SK-N-SH treated with all-trans-retinoic acid at 6 μM for 48 hours (cell line): Measurements from ENCODE around the gene AOPEP.

Experiments
- ARNTL ChIP-seq: fragments of 450-650 bp; formaldehyde crosslinking; IDR thresholded peaks from 2 replicates; pipeline ENCODE4 v1.5.0; 2020; ENCODE audit warnings: low read depth, mild to moderate bottlenecking, moderate library complexity, borderline replicate concordance
- CSRNP3 ChIP-seq: fragments of 250-450 bp; sonication (Bioruptor Pico); IDR thresholded peaks from 2 replicates; pipeline ENCODE4 v1.5.1; 2021; ENCODE audit warnings: mild to moderate bottlenecking, moderate library complexity
- GLIS3 ChIP-seq: fragments of 250-450 bp; sonication (Bioruptor Pico); IDR thresholded peaks from 2 replicates; pipeline ENCODE4 v1.5.0; 2020; ENCODE audit warnings: mild to moderate bottlenecking, moderate library complexity
- TOX ChIP-seq: fragments of 250-450 bp; sonication (Bioruptor Pico); IDR thresholded peaks from 2 replicates; pipeline ENCODE4 v1.8.0; 2021; ENCODE audit warnings: mild to moderate bottlenecking, moderate library complexity, borderline replicate concordance
- ZNF8 ChIP-seq: fragments of 450-650 bp; formaldehyde crosslinking; IDR thresholded peaks from 2 replicates; pipeline ENCODE4 v1.5.0; 2020; ENCODE audit warnings: mild to moderate bottlenecking, moderate library complexity

- TF ChIP-seq GLIS3 (CRISPR knock-in tag), result no peak
- no peak for TF ChIP-seq ZNF8 (CRISPR knock-in tag)
- no peak for TF ChIP-seq TOX (CRISPR knock-in tag)
- no peak for TF ChIP-seq ARNTL (CRISPR knock-in tag)
- no peak for TF ChIP-seq CSRNP3 (CRISPR knock-in tag)
Observed at GRCh38 chr9:94996641-94997040, 270.1 kb downstream of the AOPEP start.
